IMR-90 (cell line): ENCODE data around the gene WFDC10A. TPM values are rescaled to one million over a fixed set of nuclear protein-coding genes. Genes with fewer than 3 reads are reported as not detected.

ENCODE experiments used
- ATAC-seq: fragments of 200-7000 bp; cut with Tn5 transposase; 2 replicates; pipeline ENCODE4 v1.9.1; 2020; ENCODE audit warnings: low read depth, mild to moderate bottlenecking, moderate library complexity
- BruUV-seq: library from RNA; stranded (reverse); fragments of 400-500 nt; replicated peaks from 2 replicates; lab custom pipeline; 2021; lab: Mats Ljungman, UMichigan
- CTCF ChIA-PET: fragments of 300-600 bp; formaldehyde crosslinking; extraction: SDS; loops from one replicate; lab custom pipeline; 2021; ENCODE audit warnings: antibody characterized with exemption; lab: Yijun Ruan, JAX
- POLR2A ChIA-PET: fragments of 300-600 bp; sonication (Branson Sonifier 250); formaldehyde crosslinking; loops from one replicate; lab custom pipeline; 2022; ENCODE audit warnings: antibody characterized with exemption; ENCODE audit not compliant: unreplicated experiment; lab: Charles Lee
- DNase-seq: peaks from one replicate; pipeline ENCODE4 v3.0.0; 2013
- H2AFZ ChIP-seq: replicated peaks from 2 replicates; pipeline ENCODE3; 2013; ENCODE audit warnings: low read length, mild to moderate bottlenecking; ENCODE audit not compliant: poor library complexity
- H2AK5ac ChIP-seq: 2 replicates; pipeline ENCODE4 v1.6.1; 2013; ENCODE audit warnings: low read depth, low read length, inconsistent platforms
- H2AK9ac ChIP-seq: replicated peaks from 2 replicates; pipeline ENCODE3; 2013; ENCODE audit warnings: mild to moderate bottlenecking, low read depth, low read length, moderate library complexity; ENCODE audit not compliant: poor library complexity
- H2BK120ac ChIP-seq: 2 replicates; pipeline ENCODE4 v1.6.1; 2013; ENCODE audit warnings: low read depth, low read length, inconsistent platforms
- H2BK15ac ChIP-seq: 3 replicates; pipeline ENCODE4 v1.6.1; 2013; ENCODE audit warnings: low read depth, low read length, inconsistent platforms
- H2BK20ac ChIP-seq: 2 replicates; pipeline ENCODE4 v1.6.1; 2013; ENCODE audit warnings: low read depth, mild to moderate bottlenecking, inconsistent platforms, low read length, moderate library complexity
- H2BK5ac ChIP-seq: 2 replicates; pipeline ENCODE4 v1.6.1; 2013; ENCODE audit warnings: mild to moderate bottlenecking, low read depth, low read length, inconsistent platforms; ENCODE audit not compliant: poor library complexity, severe bottlenecking
- H3K14ac ChIP-seq: replicated peaks from 2 replicates; pipeline ENCODE4 v1.6.1; 2013; ENCODE audit warnings: low read depth, low read length, inconsistent platforms
- H3K18ac ChIP-seq: 2 replicates; pipeline ENCODE4 v1.6.1; 2013; ENCODE audit warnings: low read depth, low read length, control low read depth
- H3K23ac ChIP-seq: 2 replicates; pipeline ENCODE4 v1.6.1; 2013; ENCODE audit warnings: low read depth, low read length, inconsistent platforms
- H3K27ac ChIP-seq: 2 replicates; pipeline ENCODE4 v1.5.1; 2013; ENCODE audit warnings: mild to moderate bottlenecking, control low read depth, low read length; ENCODE audit not compliant: insufficient read depth
- H3K27me3 ChIP-seq: 2 replicates; pipeline ENCODE4 v1.6.1; 2013; ENCODE audit warnings: low read length; ENCODE audit not compliant: control insufficient read depth, insufficient read depth
- H3K36me3 ChIP-seq: 2 replicates; pipeline ENCODE4 v1.6.1; 2013; ENCODE audit warnings: low read length, mixed read lengths; ENCODE audit not compliant: control insufficient read depth, insufficient read depth
- H3K4ac ChIP-seq: 2 replicates; pipeline ENCODE4 v1.6.1; 2013; ENCODE audit warnings: low read depth, low read length, inconsistent platforms
- H3K4me1 ChIP-seq: 2 replicates; pipeline ENCODE4 v1.6.1; 2013; ENCODE audit warnings: low read length, mixed read lengths; ENCODE audit not compliant: control insufficient read depth, insufficient read depth
- H3K4me2 ChIP-seq: 2 replicates; pipeline ENCODE4 v1.6.1; 2013; ENCODE audit warnings: low read depth, mild to moderate bottlenecking, control low read depth, low read length, moderate library complexity
- H3K4me3 ChIP-seq: 2 replicates; pipeline ENCODE4 v1.5.1; 2013; ENCODE audit warnings: low read depth, mild to moderate bottlenecking, control low read depth, low read length, moderate library complexity; ENCODE audit not compliant: insufficient read depth
- H3K56ac ChIP-seq: 2 replicates; pipeline ENCODE4 v1.6.1; 2013; ENCODE audit warnings: low read length, inconsistent platforms; ENCODE audit not compliant: insufficient read depth; ENCODE audit errors: extremely low read depth
- H3K79me1 ChIP-seq, 2 experiments: 2 replicates each; pipeline ENCODE4 v1.6.1; 2013; ENCODE audit warnings: low read length in 2 of 2, inconsistent platforms in 1 of 2, low read depth in 1 of 2
- H3K9ac ChIP-seq: 2 replicates; pipeline ENCODE4 v1.6.1; 2013; ENCODE audit warnings: low read depth, low read length, control low read depth
- H3K9me1 ChIP-seq: 2 replicates; pipeline ENCODE4 v1.6.1; 2013; ENCODE audit warnings: low read length, inconsistent platforms; ENCODE audit not compliant: insufficient read depth
- H3K9me3 ChIP-seq: 2 replicates; pipeline ENCODE4 v1.6.1; 2013; ENCODE audit warnings: low read length; ENCODE audit not compliant: control insufficient read depth, insufficient read depth
- H4K20me1 ChIP-seq: 2 replicates; pipeline ENCODE4 v1.6.1; 2013; ENCODE audit warnings: low read length, inconsistent platforms; ENCODE audit not compliant: insufficient read depth
- H4K5ac ChIP-seq: 2 replicates; pipeline ENCODE4 v1.6.1; 2013; ENCODE audit warnings: mild to moderate bottlenecking, low read depth, low read length, control low read depth
- H4K8ac ChIP-seq, 2 experiments: 2 replicates each; pipeline ENCODE4 v1.6.1; 2013; ENCODE audit warnings: low read depth in 2 of 2, low read length in 2 of 2, control low read depth in 1 of 2, inconsistent platforms in 1 of 2
- H4K91ac ChIP-seq: 2 replicates; pipeline ENCODE4 v1.6.1; 2013; ENCODE audit warnings: low read depth, low read length, inconsistent platforms; ENCODE audit not compliant: insufficient read depth
- BHLHE40 ChIP-seq: fragments of 150-350 bp; IDR thresholded peaks from 2 replicates; pipeline ENCODE4 v1.6.1; 2016; ENCODE audit warnings: mild to moderate bottlenecking, low read depth, low read length
- CEBPB ChIP-seq: IDR thresholded peaks from 2 replicates; pipeline ENCODE4 v1.6.1; 2012; ENCODE audit warnings: low read depth, low read length, improper control_type of control experiment
- CHD1 ChIP-seq: IDR thresholded peaks from 2 replicates; pipeline ENCODE4 v1.6.1; 2012; ENCODE audit warnings: low read depth, low read length, improper control_type of control experiment
- FOS ChIP-seq: fragments of 150-350 bp; IDR thresholded peaks from 2 replicates; pipeline ENCODE4 v1.6.1; 2016; ENCODE audit warnings: low read depth, low read length
- MAFK ChIP-seq: IDR thresholded peaks from 2 replicates; pipeline ENCODE4 v1.6.1; 2012; ENCODE audit warnings: low read depth, low read length, improper control_type of control experiment
- MAZ ChIP-seq: IDR thresholded peaks from 2 replicates; pipeline ENCODE4 v1.6.1; 2012; ENCODE audit warnings: low read depth, mild to moderate bottlenecking, low read length, improper control_type of control experiment, moderate library complexity, borderline replicate concordance
- MXI1 ChIP-seq: IDR thresholded peaks from 2 replicates; pipeline ENCODE4 v1.6.1; 2012; ENCODE audit warnings: low read depth, mild to moderate bottlenecking, low read length, moderate library complexity, borderline replicate concordance
- NFE2L2 ChIP-seq: fragments of 150-350 bp; IDR thresholded peaks from 2 replicates; pipeline ENCODE4 v1.6.1; 2016; ENCODE audit warnings: low read depth, mild to moderate bottlenecking, low read length
- POLR2A ChIP-seq: IDR thresholded peaks from 2 replicates; pipeline ENCODE4 v1.6.1; 2012; ENCODE audit warnings: mild to moderate bottlenecking, low read depth, low read length
- RAD21 ChIP-seq: IDR thresholded peaks from 2 replicates; pipeline ENCODE4 v1.6.1; 2012; ENCODE audit warnings: low read length, improper control_type of control experiment
- RCOR1 ChIP-seq: IDR thresholded peaks from 2 replicates; pipeline ENCODE4 v1.6.1; 2012; ENCODE audit warnings: mild to moderate bottlenecking, low read length, improper control_type of control experiment; ENCODE audit not compliant: insufficient replicate concordance
- RFX5 ChIP-seq: IDR thresholded peaks from 2 replicates; pipeline ENCODE4 v1.8.0; 2012; ENCODE audit warnings: low read depth, mild to moderate bottlenecking, low read length, moderate library complexity
- SMC3 ChIP-seq: fragments of 150-350 bp; IDR thresholded peaks from 2 replicates; pipeline ENCODE4 v1.6.1; 2016; ENCODE audit warnings: low read depth, mild to moderate bottlenecking, antibody characterized with exemption, low read length, moderate library complexity
- whole genome bisulfite sequencing, 2 experiments: methylation state at CpG; one replicate each; pipeline versions ENCODE4 v1.1.5 to v1.1.7; 2013; ENCODE audit warnings: missing lambda C conversion rate in 2 of 2; ENCODE audit not compliant: insufficient read length in 1 of 2; ENCODE audit errors: extremely low coverage in 2 of 2; 5-methylcytosine and 5-hydroxymethylcytosine counted together
- dilution Hi-C: fragments of 300-500 bp; cut with HindIII; formaldehyde crosslinking; loops from one replicate; pipeline ENCODE4 v1.14.3; 2018; ENCODE audit warnings: low sequenced_read_pairs; ENCODE audit not compliant: unreplicated experiment
- in situ Hi-C: fragments of 300-500 bp; cut with MboI; formaldehyde crosslinking; loops from 3 replicates; pipeline ENCODE4 v1.14.3; 2019; ENCODE audit warnings: low sequenced_read_pairs, inconsistent platforms, mixed read lengths
- intact Hi-C: fragments of 100-400 bp; cut with micrococcal nuclease; formaldehyde crosslinking; loops from 2 replicates; pipeline ENCODE4 v1.10.0; 2022
- polyA plus RNA-seq, 3 experiments: library from polyadenylated mRNA; depleted of rRNA; stranded (reverse); fragments of >200 nt; gene quantifications; 2 replicates each; pipeline ENCODE4 v1.2.3, GENCODE V29; 2012; ENCODE audit warnings: low replicate concordance in 1 of 3
- total RNA-seq: library from RNA; depleted of rRNA; stranded (reverse); fragments of >200 nt; gene quantifications from 2 replicates; pipeline ENCODE4 v1.2.3, GENCODE V29; 2012
- TF ChIP-seq, protein P1 (sequence below): fragments of 150-350 bp; IDR thresholded peaks from 2 replicates; pipeline ENCODE4 v1.6.1; 2016; ENCODE audit warnings: low read depth, mild to moderate bottlenecking, low read length, moderate library complexity, borderline replicate concordance
- TF ChIP-seq, protein P2 (sequence below): conservative IDR thresholded peaks from 2 replicates; pipeline ENCODE4 v1.5.1; 2012; ENCODE audit warnings: mild to moderate bottlenecking, low read depth, low read length, improper control_type of control experiment
- TF ChIP-seq, protein P3 (sequence below): fragments of 150-350 bp; IDR thresholded peaks from 2 replicates; pipeline ENCODE4 v1.6.1; 2017; ENCODE audit warnings: mild to moderate bottlenecking, antibody characterized with exemption, low read length, low read depth

The WFDC10A gene
- total and polyA plus RNA-seq, 2 of the 4 experiments (the other 2 are of a cell fraction): not detected

DNA sequence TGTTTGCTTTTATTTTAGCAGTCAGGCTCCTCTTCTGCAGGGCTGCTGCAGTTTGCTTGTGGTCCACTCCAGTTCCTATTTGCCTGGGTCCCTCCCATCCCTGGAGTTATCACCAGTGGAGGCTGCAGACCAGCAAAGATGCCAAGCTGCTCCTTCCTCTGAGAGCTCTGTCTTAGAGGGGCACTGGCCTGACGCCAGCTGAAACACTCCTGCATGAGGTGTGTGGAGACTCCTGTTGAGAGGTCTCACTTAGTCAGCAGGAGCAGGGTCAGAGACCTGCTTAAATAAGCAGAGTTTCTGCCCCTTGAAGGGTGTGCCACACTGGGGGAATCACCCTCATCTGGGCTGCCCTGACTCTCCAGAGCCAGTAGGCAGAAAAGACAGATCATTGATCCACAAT lies 34.3 kb upstream of the WFDC10A start:
- ChIA-PET CTCF (no interaction called here), POLR2A (no interaction called here)
- ATAC-seq (no peak), DNase-seq (no peak)
- Histone ChIP-seq H3K9me3 (no peaks in the 10 kb centered on the region), H3K9me1 (no peaks in the 10 kb centered on the region), H4K8ac (no peak overlapping the region), H2BK20ac (no peak overlapping the region), H3K27me3 (no peaks in the 10 kb centered on the region), H3K36me3 (no peaks in the 10 kb centered on the region), H3K56ac (no peak overlapping the region), H4K5ac (no peak overlapping the region), H3K4me1 (no peaks in the 10 kb centered on the region), H3K79me1 (no peaks in the 10 kb centered on the region), H2AK9ac (no peak overlapping the region), H2BK15ac (no peak overlapping the region), H3K23ac (no peak overlapping the region), H2AK5ac (no peak overlapping the region), H2BK5ac (no peak overlapping the region), H4K20me1 (no peaks in the 10 kb centered on the region), H3K18ac (no peak overlapping the region), H3K4ac (no peak overlapping the region), H3K4me3 (no peak overlapping the region), H2AFZ (no peak overlapping the region), H4K91ac (no peak overlapping the region), H3K4me2 (no peak overlapping the region), H3K27ac (no peak overlapping the region), H2BK120ac (no peak overlapping the region), H3K14ac (no peak overlapping the region), H3K9ac (no peak overlapping the region)
- dilution Hi-C loops (no loop called here), in situ Hi-C loops (no loop called here), intact Hi-C loops (no loop called here)
- WGBS, 2 experiments: no CpG with 5 or more reads among the region's 1 CpG
- BruUV-seq: no TSS peak
- TF ChIP-seq, protein P1, sequence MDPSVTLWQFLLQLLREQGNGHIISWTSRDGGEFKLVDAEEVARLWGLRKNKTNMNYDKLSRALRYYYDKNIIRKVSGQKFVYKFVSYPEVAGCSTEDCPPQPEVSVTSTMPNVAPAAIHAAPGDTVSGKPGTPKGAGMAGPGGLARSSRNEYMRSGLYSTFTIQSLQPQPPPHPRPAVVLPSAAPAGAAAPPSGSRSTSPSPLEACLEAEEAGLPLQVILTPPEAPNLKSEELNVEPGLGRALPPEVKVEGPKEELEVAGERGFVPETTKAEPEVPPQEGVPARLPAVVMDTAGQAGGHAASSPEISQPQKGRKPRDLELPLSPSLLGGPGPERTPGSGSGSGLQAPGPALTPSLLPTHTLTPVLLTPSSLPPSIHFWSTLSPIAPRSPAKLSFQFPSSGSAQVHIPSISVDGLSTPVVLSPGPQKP: no peak
- TF ChIP-seq FOS: no peak
- no peak for TF ChIP-seq CHD1
- no peak for TF ChIP-seq MXI1
- TF ChIP-seq, protein P2, sequence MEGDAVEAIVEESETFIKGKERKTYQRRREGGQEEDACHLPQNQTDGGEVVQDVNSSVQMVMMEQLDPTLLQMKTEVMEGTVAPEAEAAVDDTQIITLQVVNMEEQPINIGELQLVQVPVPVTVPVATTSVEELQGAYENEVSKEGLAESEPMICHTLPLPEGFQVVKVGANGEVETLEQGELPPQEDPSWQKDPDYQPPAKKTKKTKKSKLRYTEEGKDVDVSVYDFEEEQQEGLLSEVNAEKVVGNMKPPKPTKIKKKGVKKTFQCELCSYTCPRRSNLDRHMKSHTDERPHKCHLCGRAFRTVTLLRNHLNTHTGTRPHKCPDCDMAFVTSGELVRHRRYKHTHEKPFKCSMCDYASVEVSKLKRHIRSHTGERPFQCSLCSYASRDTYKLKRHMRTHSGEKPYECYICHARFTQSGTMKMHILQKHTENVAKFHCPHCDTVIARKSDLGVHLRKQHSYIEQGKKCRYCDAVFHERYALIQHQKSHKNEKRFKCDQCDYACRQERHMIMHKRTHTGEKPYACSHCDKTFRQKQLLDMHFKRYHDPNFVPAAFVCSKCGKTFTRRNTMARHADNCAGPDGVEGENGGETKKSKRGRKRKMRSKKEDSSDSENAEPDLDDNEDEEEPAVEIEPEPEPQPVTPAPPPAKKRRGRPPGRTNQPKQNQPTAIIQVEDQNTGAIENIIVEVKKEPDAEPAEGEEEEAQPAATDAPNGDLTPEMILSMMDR: no peak
- no peak for TF ChIP-seq POLR2A
- TF ChIP-seq MAZ: no peak
- TF ChIP-seq RAD21: no peak
- TF ChIP-seq RFX5: no peak
- TF ChIP-seq BHLHE40: no peak
- TF ChIP-seq, protein P3, sequence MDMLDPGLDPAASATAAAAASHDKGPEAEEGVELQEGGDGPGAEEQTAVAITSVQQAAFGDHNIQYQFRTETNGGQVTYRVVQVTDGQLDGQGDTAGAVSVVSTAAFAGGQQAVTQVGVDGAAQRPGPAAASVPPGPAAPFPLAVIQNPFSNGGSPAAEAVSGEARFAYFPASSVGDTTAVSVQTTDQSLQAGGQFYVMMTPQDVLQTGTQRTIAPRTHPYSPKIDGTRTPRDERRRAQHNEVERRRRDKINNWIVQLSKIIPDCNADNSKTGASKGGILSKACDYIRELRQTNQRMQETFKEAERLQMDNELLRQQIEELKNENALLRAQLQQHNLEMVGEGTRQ: no peak
- TF ChIP-seq CEBPB: no peak
- TF ChIP-seq RCOR1: no peak
- no peak for TF ChIP-seq MAFK
- TF ChIP-seq SMC3: no peak
- TF ChIP-seq NFE2L2: no peak
